WTC11 (cell line): ENCODE data around the gene PDLIM5. TPM values are rescaled to one million over a fixed set of nuclear protein-coding genes. Genes with fewer than 3 reads are reported as not detected.

Source experiments
- ATAC-seq: fragments of 200-7000 bp; cut with Tn5 transposase; 2 replicates; pipeline ENCODE4 v1.10.0; 2021; ENCODE audit warnings: mild to moderate bottlenecking, moderate library complexity
- CTCF ChIA-PET: fragments of 300-600 bp; sonication (Branson Sonifier 250); formaldehyde crosslinking; loops from one replicate; lab custom pipeline; 2021; ENCODE audit warnings: antibody characterized with exemption; lab: Charles Lee
- POLR2A ChIA-PET: fragments of 350-600 bp; sonication (Branson Sonifier 250); formaldehyde crosslinking; loops from one replicate; lab custom pipeline; 2021; ENCODE audit warnings: antibody characterized with exemption; lab: Charles Lee
- DNase-seq: peaks from one replicate; pipeline ENCODE4 v3.0.0; 2021; ENCODE audit warnings: low spot score
- H3K27ac Mint-ChIP-seq: 2 replicates; pipeline ENCODE4 v1.8.0; 2021; ENCODE audit warnings: mixed read lengths
- H3K27me3 Mint-ChIP-seq: 2 replicates; pipeline ENCODE4 v1.8.0; 2021; ENCODE audit warnings: low read depth, mild to moderate bottlenecking, moderate library complexity, mixed read lengths
- H3K36me3 Mint-ChIP-seq: 2 replicates; pipeline ENCODE4 v1.8.0; 2021; ENCODE audit warnings: mixed read lengths
- H3K4me1 Mint-ChIP-seq: 2 replicates; pipeline ENCODE4 v1.8.0; 2022; ENCODE audit warnings: mixed read lengths
- H3K4me3 Mint-ChIP-seq: 2 replicates; pipeline ENCODE4 v1.8.0; 2021; ENCODE audit warnings: mild to moderate bottlenecking, moderate library complexity, mixed read lengths
- H3K9me3 Mint-ChIP-seq: 2 replicates; pipeline ENCODE4 v1.8.0; 2021; ENCODE audit warnings: mixed read lengths
- ATF2 ChIP-seq: sonication (generic); formaldehyde crosslinking; IDR thresholded peaks from 2 replicates; pipeline ENCODE4 v1.8.1; 2022; ENCODE audit warnings: low read depth, missing genetic modification reagents, borderline replicate concordance
- ATF3 ChIP-seq: sonication (generic); formaldehyde crosslinking; conservative IDR thresholded peaks from 2 replicates; pipeline ENCODE4 v1.8.1; 2022; ENCODE audit warnings: mild to moderate bottlenecking, missing genetic modification reagents
- EMX1 ChIP-seq: fragments of 250-450 bp; sonication (Bioruptor Pico); IDR thresholded peaks from 2 replicates; pipeline ENCODE4 v1.8.0; 2021; ENCODE audit warnings: mild to moderate bottlenecking
- ETV6 ChIP-seq: sonication (generic); formaldehyde crosslinking; IDR thresholded peaks from 2 replicates; pipeline ENCODE4 v1.8.1; 2022; ENCODE audit warnings: mild to moderate bottlenecking, missing genetic modification reagents
- FOXK1 ChIP-seq: sonication (generic); formaldehyde crosslinking; IDR thresholded peaks from 2 replicates; pipeline ENCODE4 v1.8.0; 2022; ENCODE audit warnings: mild to moderate bottlenecking, moderate library complexity, missing genetic modification reagents
- FOXP1 ChIP-seq: sonication (generic); formaldehyde crosslinking; IDR thresholded peaks from 2 replicates; pipeline ENCODE4 v1.8.0; 2022; ENCODE audit warnings: missing genetic modification reagents, mild to moderate bottlenecking, moderate library complexity, borderline replicate concordance
- FOXP4 ChIP-seq: sonication (generic); formaldehyde crosslinking; IDR thresholded peaks from 2 replicates; pipeline ENCODE4 v1.8.0; 2022; ENCODE audit warnings: mild to moderate bottlenecking, missing genetic modification reagents
- IRF2 ChIP-seq: sonication (generic); formaldehyde crosslinking; IDR thresholded peaks from 2 replicates; pipeline ENCODE4 v1.8.0; 2022; ENCODE audit warnings: low read depth, missing genetic modification reagents, borderline replicate concordance
- MYBL2 ChIP-seq: sonication (generic); formaldehyde crosslinking; IDR thresholded peaks from 2 replicates; pipeline ENCODE4 v1.8.1; 2023; ENCODE audit warnings: mild to moderate bottlenecking, moderate library complexity, missing genetic modification reagents
- PRDM15 ChIP-seq: sonication (generic); formaldehyde crosslinking; IDR thresholded peaks from 2 replicates; pipeline ENCODE4 v1.8.0; 2022; ENCODE audit warnings: missing genetic modification reagents
- PRRX2 ChIP-seq: fragments of 250-450 bp; sonication (Bioruptor Pico); IDR thresholded peaks from 2 replicates; pipeline ENCODE4 v1.8.0; 2021; ENCODE audit warnings: mild to moderate bottlenecking
- RELA ChIP-seq: sonication (generic); formaldehyde crosslinking; IDR thresholded peaks from 2 replicates; pipeline ENCODE4 v1.8.1; 2022; ENCODE audit warnings: missing genetic modification reagents, mild to moderate bottlenecking, borderline replicate concordance
- SOX15 ChIP-seq: fragments of 250-450 bp; sonication (Bioruptor Pico); IDR thresholded peaks from 2 replicates; pipeline ENCODE4 v1.9.0; 2021; ENCODE audit warnings: mild to moderate bottlenecking
- ZNF219 ChIP-seq: sonication (generic); formaldehyde crosslinking; IDR thresholded peaks from 2 replicates; pipeline ENCODE4 v1.8.0; 2023; ENCODE audit warnings: missing genetic modification reagents, mild to moderate bottlenecking, borderline replicate concordance
- ZNF396 ChIP-seq: fragments of 250-450 bp; sonication (Bioruptor Pico); IDR thresholded peaks from 2 replicates; pipeline ENCODE4 v1.8.0; 2021; ENCODE audit warnings: mild to moderate bottlenecking, moderate library complexity, borderline replicate concordance
- ZNF532 ChIP-seq: fragments of 250-450 bp; sonication (Bioruptor Pico); IDR thresholded peaks from 2 replicates; pipeline ENCODE4 v1.9.0; 2021; ENCODE audit warnings: mild to moderate bottlenecking, borderline replicate concordance
- total RNA-seq: library from RNA; stranded (reverse); gene quantifications from 3 replicates; pipeline ENCODE4 v1.2.3, GENCODE V29; 2021
- TF ChIP-seq, protein P1 (sequence below): sonication (generic); formaldehyde crosslinking; IDR thresholded peaks from 2 replicates; pipeline ENCODE4 v1.8.1; 2023; ENCODE audit warnings: mild to moderate bottlenecking, missing genetic modification reagents

The PDLIM5 gene
- total RNA-seq, 1 experiment from 2014 or later: 51.5 TPM

DNA sequence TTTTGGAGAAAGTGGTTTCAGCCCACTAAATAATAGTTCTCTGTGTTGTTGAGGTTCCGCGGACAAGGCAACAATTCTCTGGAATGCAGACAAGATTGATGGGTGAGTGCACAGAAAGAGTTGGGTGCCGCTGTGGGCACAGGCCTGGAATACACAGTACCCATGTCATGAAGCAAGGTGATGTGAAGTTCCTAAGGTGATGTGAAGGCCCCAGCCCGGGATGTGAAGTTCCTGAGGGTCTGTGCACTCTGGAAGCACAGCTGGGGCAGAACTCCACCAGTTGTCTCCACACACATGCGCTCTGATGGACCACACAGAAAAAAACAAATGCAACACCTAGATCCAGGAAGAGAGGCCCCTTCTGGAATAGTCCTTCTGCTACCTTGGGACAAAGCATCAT is 219.4 kb downstream of the PDLIM5 start:
- H3K36me3 Mint-ChIP-seq: no peaks in the 10 kb centered on the region
- no peak for ATAC-seq
- CTCF ChIA-PET: interaction anchor here (0.5 kb wide), 1 partner anchor 17 kb away, joined by 3 read pairs; no protein-coding TSS in a partner anchor
- DNase-seq: no peak
- TF ChIP-seq EMX1 (CRISPR knock-in tag): no peak
- TF ChIP-seq ATF3 (CRISPR knock-in tag): no peak
- no peak for TF ChIP-seq MYBL2 (CRISPR knock-in tag)
- no peak for TF ChIP-seq RELA (CRISPR knock-in tag)
- TF ChIP-seq ZNF219: no peak
- no peak for TF ChIP-seq ZNF532 (CRISPR knock-in tag)
- POLR2A ChIA-PET: no interaction called here
- no peaks in the 10 kb centered on the region for H3K27me3 Mint-ChIP-seq
- H3K27ac Mint-ChIP-seq: no peak overlapping the region
- no peaks in the 10 kb centered on the region for H3K4me1 Mint-ChIP-seq
- no peak overlapping the region for H3K4me3 Mint-ChIP-seq
- H3K9me3 Mint-ChIP-seq: no peaks in the 10 kb centered on the region

DNA sequence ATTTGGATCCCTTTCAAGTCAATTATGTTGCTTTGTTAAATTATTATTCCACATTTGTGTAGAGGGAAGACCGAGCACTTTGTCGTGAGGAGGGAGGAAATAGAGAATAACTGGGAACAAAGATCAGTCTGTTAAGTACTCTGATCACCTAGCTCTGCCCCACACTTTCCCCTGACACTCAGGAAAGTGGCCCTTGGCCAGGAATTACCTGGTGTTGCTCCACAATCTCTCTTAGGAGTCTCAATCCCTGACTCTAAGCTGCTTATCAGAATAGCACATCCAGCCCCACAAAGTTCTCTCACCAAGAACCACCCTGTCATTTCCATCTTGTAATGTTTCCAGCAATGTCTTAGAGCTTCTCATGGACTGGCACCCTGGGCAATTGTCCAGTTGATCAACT is 222.2 kb downstream of the PDLIM5 start:
- ATAC-seq: no peak
- Mint-ChIP-seq H3K36me3 (no peaks in the 10 kb centered on the region), H3K4me3 (no peak overlapping the region), H3K27ac (no peak overlapping the region), H3K4me1 (peaks cover 4% of the 10 kb centered on the region; the same call in 1 of the 2 replicates), H3K9me3 (no peaks in the 10 kb centered on the region), H3K27me3 (no peaks in the 10 kb centered on the region)
- ChIA-PET POLR2A (no interaction called here), CTCF (no interaction called here)
- DNase-seq: no peak
- TF ChIP-seq PRDM15 (no peak), ZNF532 (CRISPR knock-in tag) (no peak), FOXP1 (CRISPR knock-in tag) (no peak), SOX15 (CRISPR knock-in tag) (no peak), ZNF396 (no peak), FOXP4 (CRISPR knock-in tag) (no peak), PRRX2 (no peak), ETV6 (CRISPR knock-in tag) (no peak), IRF2 (CRISPR knock-in tag) (no peak), FOXK1 (CRISPR knock-in tag) (no peak), ATF2 (CRISPR knock-in tag) (no peak)
- TF ChIP-seq, protein P1, sequence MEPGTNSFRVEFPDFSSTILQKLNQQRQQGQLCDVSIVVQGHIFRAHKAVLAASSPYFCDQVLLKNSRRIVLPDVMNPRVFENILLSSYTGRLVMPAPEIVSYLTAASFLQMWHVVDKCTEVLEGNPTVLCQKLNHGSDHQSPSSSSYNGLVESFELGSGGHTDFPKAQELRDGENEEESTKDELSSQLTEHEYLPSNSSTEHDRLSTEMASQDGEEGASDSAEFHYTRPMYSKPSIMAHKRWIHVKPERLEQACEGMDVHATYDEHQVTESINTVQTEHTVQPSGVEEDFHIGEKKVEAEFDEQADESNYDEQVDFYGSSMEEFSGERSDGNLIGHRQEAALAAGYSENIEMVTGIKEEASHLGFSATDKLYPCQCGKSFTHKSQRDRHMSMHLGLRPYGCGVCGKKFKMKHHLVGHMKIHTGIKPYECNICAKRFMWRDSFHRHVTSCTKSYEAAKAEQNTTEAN: no peak
